Psoas muscle (tissue), 8 donors: ENCODE data around the gene PEX10. TPM values are rescaled to one million over a fixed set of nuclear protein-coding genes. Genes with fewer than 3 reads are reported as not detected.

ENCODE experiments used
- ATAC-seq, 4 donors: fragments of 200-7000 bp; cut with Tn5 transposase; one replicate each; pipeline ENCODE4 v1.9.1; 2020; ENCODE audit warnings: moderate library complexity in 3 of 4, mild to moderate bottlenecking in 2 of 4
- DNase-seq, 2 donors: peaks; one replicate each; pipeline ENCODE4 v3.0.0-alpha.2; 2020
- H3K27ac ChIP-seq: fragments of 200-600 bp; one replicate; pipeline ENCODE4 v1.8.0; 2022
- H3K27me3 ChIP-seq, 3 donors: fragments of 200-600 bp in 1 of 3; one replicate each; pipeline versions ENCODE4 v1.6.1 to v1.8.0; 2013 to 2022; ENCODE audit warnings: low read length in 2 of 3, mild to moderate bottlenecking in 2 of 3, moderate library complexity in 1 of 3; ENCODE audit not compliant: insufficient read depth in 3 of 3
- H3K36me3 ChIP-seq, 2 donors: fragments of 200-600 bp in 1 of 2; one replicate each; pipeline versions ENCODE4 v1.6.1 to v1.8.0; 2013 to 2022; ENCODE audit warnings: low read depth in 1 of 2, mild to moderate bottlenecking in 1 of 2, moderate library complexity in 1 of 2; ENCODE audit not compliant: insufficient read depth in 1 of 2
- H3K4me1 ChIP-seq: fragments of 200-600 bp; one replicate; pipeline ENCODE4 v1.8.0; 2022
- H3K4me3 ChIP-seq: fragments of 200-600 bp; one replicate; pipeline ENCODE4 v1.8.0; 2022; ENCODE audit warnings: mild to moderate bottlenecking
- H3K9me3 ChIP-seq: fragments of 200-600 bp; one replicate; pipeline ENCODE4 v1.8.0; 2022
- WGBS, 3 donors: extraction: QIAGEN DNeasy Blood & Tissue Kit; methylation state at CpG; one replicate each; pipeline versions ENCODE4 v1.1.6 to v1.1.7; 2013; 5-methylcytosine and 5-hydroxymethylcytosine counted together
- intact Hi-C, 2 donors: fragments of 100-400 bp; cut with DNase I; formaldehyde crosslinking; loops; one replicate each; pipeline versions ENCODE4 v1.11.0 to v1.14.2; 2022
- polyA plus RNA-seq, 3 donors: library from polyadenylated mRNA; stranded (reverse); fragments of 200-250 nt; gene quantifications; one replicate each; pipeline ENCODE4 v1.2.3, GENCODE V29; 2013
- total RNA-seq, 4 donors: library from RNA; stranded (reverse); fragmentation: NEBNext Ultra II Directional in 2 of 4; extraction: Animal tissue kit (Norgen Biotek cat#: 25700) in 2 of 4; gene quantifications; one replicate each; pipeline versions ENCODE4 v1.2.1 to v1.2.4, GENCODE V29; 2021 to 2023
- TF ChIP-seq, protein P1 (sequence below): fragments of 200-600 bp; IDR thresholded peaks from one replicate; pipeline ENCODE4 v1.8.0; 2022; ENCODE audit warnings: antibody characterized with exemption
- donor health status: healthy with polysubstance abuse.
- donor health status: DM: no; HTN: no; CAD: no; lungs with moderate emphysema.
- donor health status: Bipolar disorder and iron deficiency.
- donor health status: healthy.
- donor health status: DM: yes; HTN: yes; CAD: no.
- donor health status: DM: no; HTN: no; CAD: no.
- donor health status: DM: no; HTN: no; CAD: no.
- donor health status: DM: yes; HTN: yes; CAD: no.

PEX10 gene
- total and polyA plus RNA-seq, 7 donors: 12.6 to 19.7 (median 16.2) TPM

DNA sequence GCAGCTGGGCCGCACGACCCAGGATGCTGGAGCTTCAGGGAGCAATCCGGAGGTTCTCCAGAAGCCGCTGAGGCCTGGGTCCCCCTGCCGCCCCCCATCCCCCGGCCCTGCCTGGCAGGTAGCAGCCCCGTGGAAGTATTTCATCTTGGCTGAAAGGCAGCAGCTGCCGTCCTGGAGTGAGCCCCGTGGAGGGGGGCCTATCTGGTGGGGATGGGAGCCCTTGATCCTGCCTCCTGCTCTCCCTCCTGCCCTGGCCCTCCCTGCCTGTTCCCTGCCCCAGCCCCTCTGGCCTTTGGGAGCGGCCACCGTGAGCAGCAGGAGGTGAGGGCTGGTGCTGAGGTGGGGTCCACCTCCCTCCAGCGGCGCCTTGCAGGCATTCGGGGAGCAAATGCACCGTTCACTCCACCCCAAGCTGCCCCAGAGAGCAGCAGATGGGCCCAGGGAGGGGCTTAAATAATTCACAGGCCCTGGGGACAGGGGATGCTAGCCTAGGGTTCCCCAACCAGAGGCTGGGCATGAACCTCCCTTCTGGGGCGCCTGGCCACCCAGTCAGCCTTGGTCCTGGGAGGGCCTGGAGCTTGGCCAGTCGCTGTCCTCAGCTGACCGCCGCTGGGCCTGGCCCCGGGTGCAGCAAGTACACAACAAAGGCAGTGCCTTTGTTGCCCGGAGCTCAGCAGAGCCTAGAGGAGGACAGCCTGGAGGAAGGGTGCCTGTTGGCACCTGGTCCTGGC is 40.0 kb upstream of the PEX10 start:
- no peak overlapping the region for H3K4me3 ChIP-seq
- intact Hi-C loops: no loop called here
- H3K9me3 ChIP-seq: no peaks in the 10 kb centered on the region
- no peak for ATAC-seq
- H3K36me3 ChIP-seq: no peaks in the 10 kb centered on the region
- peaks cover 0 to 56% (median 18%) of the 10 kb centered on the region in 3 donors for H3K27me3 ChIP-seq
- no peaks in the 10 kb centered on the region for H3K4me1 ChIP-seq
- no peak for DNase-seq
- TF ChIP-seq, protein P1, sequence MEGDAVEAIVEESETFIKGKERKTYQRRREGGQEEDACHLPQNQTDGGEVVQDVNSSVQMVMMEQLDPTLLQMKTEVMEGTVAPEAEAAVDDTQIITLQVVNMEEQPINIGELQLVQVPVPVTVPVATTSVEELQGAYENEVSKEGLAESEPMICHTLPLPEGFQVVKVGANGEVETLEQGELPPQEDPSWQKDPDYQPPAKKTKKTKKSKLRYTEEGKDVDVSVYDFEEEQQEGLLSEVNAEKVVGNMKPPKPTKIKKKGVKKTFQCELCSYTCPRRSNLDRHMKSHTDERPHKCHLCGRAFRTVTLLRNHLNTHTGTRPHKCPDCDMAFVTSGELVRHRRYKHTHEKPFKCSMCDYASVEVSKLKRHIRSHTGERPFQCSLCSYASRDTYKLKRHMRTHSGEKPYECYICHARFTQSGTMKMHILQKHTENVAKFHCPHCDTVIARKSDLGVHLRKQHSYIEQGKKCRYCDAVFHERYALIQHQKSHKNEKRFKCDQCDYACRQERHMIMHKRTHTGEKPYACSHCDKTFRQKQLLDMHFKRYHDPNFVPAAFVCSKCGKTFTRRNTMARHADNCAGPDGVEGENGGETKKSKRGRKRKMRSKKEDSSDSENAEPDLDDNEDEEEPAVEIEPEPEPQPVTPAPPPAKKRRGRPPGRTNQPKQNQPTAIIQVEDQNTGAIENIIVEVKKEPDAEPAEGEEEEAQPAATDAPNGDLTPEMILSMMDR: no peak
- H3K27ac ChIP-seq: no peak overlapping the region
- 33 to 40% (median 34%) methylated on average over 20 to 21 of the region's 21 CpGs for WGBS, 3 donors

DNA sequence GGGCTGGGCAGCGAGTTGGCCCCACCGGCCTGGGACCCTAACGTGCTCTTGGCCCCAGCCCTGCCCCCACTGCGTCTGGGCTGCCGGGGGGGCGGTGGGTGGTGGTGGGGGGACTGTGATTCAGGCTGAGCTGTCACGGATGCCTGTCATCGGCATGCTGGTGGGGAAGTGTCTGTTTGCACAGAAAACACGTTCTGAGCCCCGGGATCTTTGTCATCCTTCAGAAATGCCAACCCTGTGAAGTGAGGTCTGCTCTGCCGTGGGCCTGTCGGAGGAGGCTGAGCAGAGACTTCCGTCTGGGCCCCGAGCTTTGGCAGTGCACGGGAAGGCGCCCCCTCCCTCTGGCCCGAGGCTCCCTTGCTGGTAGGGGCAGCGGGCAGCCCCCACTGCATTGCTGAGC is 39.4 kb upstream of the PEX10 start:
- Histone ChIP-seq H3K36me3 (no peaks in the 10 kb centered on the region), H3K9me3 (no peaks in the 10 kb centered on the region), H3K27ac (no peak overlapping the region), H3K27me3 (peaks cover 0 to 57% (median 21%) of the 10 kb centered on the region in 3 donors), H3K4me3 (no peak overlapping the region), H3K4me1 (no peaks in the 10 kb centered on the region)
- TF ChIP-seq, protein P1: no peak
- WGBS, 3 donors: 24 to 28% (median 27%) methylated on average over 17 to 18 of the region's 18 CpGs
- DNase-seq: no peak
- no peak for ATAC-seq
- intact Hi-C loops: no loop called here

DNA sequence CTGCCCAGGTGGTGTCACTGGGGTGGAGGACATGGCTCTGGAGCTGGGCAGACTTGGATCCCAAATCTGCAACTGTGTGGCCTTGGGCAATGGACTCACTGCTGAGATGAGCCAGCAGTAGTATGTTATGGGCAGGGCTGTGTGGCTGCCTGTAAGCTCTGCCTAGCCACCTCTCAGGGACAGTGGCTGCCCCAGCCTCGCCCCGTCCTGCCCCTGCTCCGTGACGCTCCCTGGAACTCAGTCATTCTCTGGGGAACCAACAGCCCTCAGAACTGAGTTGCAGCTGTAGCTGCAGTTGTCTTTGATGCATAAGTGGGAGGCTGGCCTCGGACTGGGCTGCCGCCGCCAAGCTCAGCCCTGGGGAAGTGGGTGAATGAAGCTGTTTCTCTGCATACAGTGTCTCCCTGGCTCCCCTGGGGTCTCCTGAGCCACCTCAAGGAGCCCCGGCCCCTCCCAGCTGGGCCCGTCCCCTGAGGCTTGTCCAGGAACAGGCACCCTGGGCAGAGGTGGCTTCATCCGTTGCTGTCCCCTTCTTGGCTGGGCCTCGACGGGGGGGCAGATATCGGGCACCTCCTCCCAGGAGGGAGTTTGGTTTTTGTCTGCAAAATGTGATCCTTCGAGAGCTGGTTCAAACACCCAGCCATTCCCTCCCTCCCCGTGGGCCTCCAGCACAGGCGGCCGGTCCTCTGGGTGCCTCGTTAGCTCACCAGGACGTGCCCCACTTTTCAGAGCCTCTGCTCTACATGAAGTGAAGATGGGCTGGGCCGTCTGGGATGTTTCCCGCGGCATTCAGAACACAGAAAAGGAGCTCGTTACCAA is 37.5 kb upstream of the PEX10 start:
- DNase-seq (no peak), ATAC-seq (no peak)
- TF ChIP-seq, protein P1: no peak
- H3K4me3 ChIP-seq: no peak overlapping the region
- intact Hi-C loops: no loop called here
- no peak overlapping the region for H3K27ac ChIP-seq
- peaks cover 0 to 66% (median 27%) of the 10 kb centered on the region in 3 donors for H3K27me3 ChIP-seq
- no peaks in the 10 kb centered on the region for H3K36me3 ChIP-seq
- H3K9me3 ChIP-seq: no peaks in the 10 kb centered on the region
- H3K4me1 ChIP-seq: no peaks in the 10 kb centered on the region
- 53 to 66% (median 60%) methylated on average over 23 of the region's 23 CpGs for WGBS, 3 donors

DNA sequence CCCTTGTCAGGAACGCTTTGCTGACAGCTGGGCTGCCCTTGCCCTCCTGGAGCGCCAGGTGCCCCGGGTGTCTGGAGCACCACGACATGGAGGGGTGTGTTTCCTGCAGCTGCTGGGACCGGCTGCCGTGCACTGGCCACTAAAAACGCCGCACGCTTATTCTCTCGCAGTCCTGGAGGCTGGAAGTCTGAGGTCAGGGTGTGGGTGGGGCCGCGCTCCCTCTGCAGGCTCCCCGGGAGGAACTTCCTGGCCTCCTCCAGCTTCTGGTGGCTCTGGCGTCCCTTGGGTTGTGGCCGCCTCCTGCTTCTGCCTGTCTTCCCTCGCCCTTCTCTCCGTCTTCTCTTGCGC is 35.7 kb upstream of the PEX10 start:
- intact Hi-C loops: no loop called here
- no peak for ATAC-seq
- 23 to 37% (median 24%) methylated on average over 17 to 18 of the region's 18 CpGs for WGBS, 3 donors

More for the DNA sequence above, 35.7 kb upstream of the PEX10 start:
- Histone ChIP-seq H3K9me3 (no peaks in the 10 kb centered on the region), H3K4me3 (no peak overlapping the region), H3K27me3 (peaks cover 0 to 72% (median 37%) of the 10 kb centered on the region in 3 donors), H3K36me3 (no peaks in the 10 kb centered on the region), H3K4me1 (peaks cover 2% of the 10 kb centered on the region), H3K27ac (no peak overlapping the region)
- TF ChIP-seq, protein P1: no peak
- no peak for DNase-seq
